Gastrocnemius medialis (tissue), 4 donors: ENCODE measurements around the gene SMLR1. TPM values are rescaled to one million over a fixed set of nuclear protein-coding genes. Genes with fewer than 3 reads are reported as not detected.

ENCODE experiments used
- ATAC-seq, 2 donors: fragments of 150-250 bp; one replicate each; pipeline ENCODE4 v1.9.1; 2016
- DNase-seq, 2 donors: peaks; one replicate each; pipeline ENCODE4 v3.0.0-alpha.2; 2019
- H3K27ac ChIP-seq, 4 donors: fragments of 200-600 bp; sonication (generic); 1 replicate in 1 of 4; 2 replicates in 3 of 4; pipeline ENCODE4 v1.5.1; 2016 to 2018; ENCODE audit warnings: mild to moderate bottlenecking in 2 of 4, moderate library complexity in 1 of 4
- H3K27me3 ChIP-seq, 3 donors: fragments of 200-600 bp; sonication (generic) in 2 of 3; 1 replicate in 1 of 3; 2 replicates in 2 of 3; pipeline versions ENCODE4 v1.5.1 to v1.6.0; 2016 to 2019; ENCODE audit warnings: mild to moderate bottlenecking in 1 of 3, moderate library complexity in 1 of 3
- H3K36me3 ChIP-seq, 2 donors: fragments of 200-600 bp; sonication (generic) in 1 of 2; one replicate each; pipeline ENCODE4 v1.5.1; 2017 to 2018
- H3K4me1 ChIP-seq, 2 donors: fragments of 200-600 bp; sonication (generic) in 1 of 2; one replicate each; pipeline ENCODE4 v1.5.1; 2016 to 2017; ENCODE audit warnings: mild to moderate bottlenecking in 2 of 2
- H3K4me3 ChIP-seq, 4 donors: fragments of 200-600 bp; sonication (generic) in 3 of 4; 1 replicate in 1 of 4; 2 replicates in 3 of 4; pipeline ENCODE4 v1.5.1; 2016 to 2019; ENCODE audit warnings: mild to moderate bottlenecking in 2 of 4
- H3K9me3 ChIP-seq, 3 donors: fragments of 200-600 bp; sonication (generic) in 2 of 3; 1 replicate in 1 of 3; 2 replicates in 2 of 3; pipeline ENCODE4 v1.5.1; 2016 to 2019
- CTCF ChIP-seq, 5 experiments: fragments of 450-650 bp in 3 of 5; fragments of 200-600 bp in 2 of 5; sonication (generic) in 2 of 5; IDR thresholded peaks in 4 of 5; conservative IDR thresholded peaks in 1 of 5; 1 replicate in 4 of 5; 2 replicates in 1 of 5; pipeline ENCODE4 v1.5.1; 2016 to 2019; ENCODE audit warnings: antibody characterized with exemption in 5 of 5, mild to moderate bottlenecking in 3 of 5, moderate library complexity in 3 of 5
- POLR2A ChIP-seq, 2 donors: fragments of 450-650 bp; IDR thresholded peaks; one replicate each; pipeline ENCODE4 v1.6.1; 2017; ENCODE audit warnings: antibody characterized with exemption in 2 of 2, mild to moderate bottlenecking in 2 of 2, moderate library complexity in 2 of 2
- in situ Hi-C, 4 donors: fragments of 200-750 bp; cut with MboI; loops; one replicate each; pipeline versions ENCODE4 v1.15.0 to v1.8.0; 2017; ENCODE audit warnings: low sequenced_read_pairs in 4 of 4
- intact Hi-C: fragments of 100-400 bp; cut with DNase I; formaldehyde crosslinking; loops from one replicate; pipeline ENCODE4 v1.15.1; 2023; ENCODE audit warnings: low total_unique reads
- total RNA-seq, 4 donors: library from RNA; depleted of rRNA; stranded (reverse); fragments of >200 nt; gene quantifications; one replicate each; pipeline versions ENCODE4 v1.1.0 to v1.2.3, GENCODE V29; 2016

Gene SMLR1
- total RNA-seq, 4 donors from 2014 or later, result not detected

GRCh38 chr6:130829333-130829910 is 2.2 kb downstream of the SMLR1 start:
- in situ Hi-C loops, result no loop called here
- Histone ChIP-seq H3K27ac (no peak overlapping the region), H3K36me3 (no peaks in the 10 kb centered on the region), H3K4me3 (no peak overlapping the region), H3K27me3 (no peaks in the 10 kb centered on the region), H3K4me1 (no peaks in the 10 kb centered on the region), H3K9me3 (no peaks in the 10 kb centered on the region)
- ATAC-seq (no peak), DNase-seq (no peak)
- intact Hi-C loops, result no loop called here
- TF ChIP-seq POLR2A (IDR thresholded peaks at IDR 0.05) (no peak), CTCF (IDR thresholded peaks at IDR 0.05 in 4 of 5, conservative IDR thresholded peaks at IDR 0.05 in 1 of 5) (no peak)

GRCh38 chr6:130831607-130832006 is 4.4 kb downstream of the SMLR1 start:
- H3K36me3 ChIP-seq, result no peaks in the 10 kb centered on the region
- no peaks in the 10 kb centered on the region for H3K4me1 ChIP-seq
- in situ Hi-C loops (no loop called here), intact Hi-C loops (no loop called here)
- no peak overlapping the region for H3K4me3 ChIP-seq
- no peaks in the 10 kb centered on the region for H3K9me3 ChIP-seq
- no peaks in the 10 kb centered on the region for H3K27me3 ChIP-seq
- no peak for TF ChIP-seq CTCF (IDR thresholded peaks at IDR 0.05 in 4 of 5, conservative IDR thresholded peaks at IDR 0.05 in 1 of 5)
- no peak for TF ChIP-seq POLR2A (IDR thresholded peaks at IDR 0.05)
- no peak for ATAC-seq
- no peak for DNase-seq
- no peak overlapping the region for H3K27ac ChIP-seq

- TF ChIP-seq CTCF (IDR thresholded peaks at IDR 0.05 in 4 of 5, conservative IDR thresholded peaks at IDR 0.05 in 1 of 5) (no peak), POLR2A (IDR thresholded peaks at IDR 0.05) (no peak)
- DNase-seq (no peak), ATAC-seq (no peak)
- no peaks in the 10 kb centered on the region for H3K36me3 ChIP-seq
- no peak overlapping the region for H3K4me3 ChIP-seq
- H3K27me3 ChIP-seq, result no peaks in the 10 kb centered on the region
- H3K9me3 ChIP-seq, result no peaks in the 10 kb centered on the region
- in situ Hi-C loops (no loop called here), intact Hi-C loops (no loop called here)
- H3K27ac ChIP-seq, result no peak overlapping the region
- no peaks in the 10 kb centered on the region for H3K4me1 ChIP-seq
These were observed 6.4 kb downstream of the SMLR1 start for GRCh38 chr6:130833569-130833968.

- Histone ChIP-seq H3K27me3 (no peaks in the 10 kb centered on the region), H3K9me3 (no peaks in the 10 kb centered on the region), H3K4me3 (no peak overlapping the region), H3K36me3 (no peaks in the 10 kb centered on the region), H3K27ac (no peak overlapping the region), H3K4me1 (no peaks in the 10 kb centered on the region)
- intact Hi-C loops, result no loop called here
- DNase-seq (no peak), ATAC-seq (no peak)
- in situ Hi-C loops, result no loop called here
- TF ChIP-seq CTCF (IDR thresholded peaks at IDR 0.05 in 4 of 5, conservative IDR thresholded peaks at IDR 0.05 in 1 of 5), result no peak
- no peak for TF ChIP-seq POLR2A (IDR thresholded peaks at IDR 0.05)
These were observed 7.5 kb downstream of the SMLR1 start for GRCh38 chr6:130834482-130835251.
